Tibial nerve (tissue), 4 donors: ENCODE results near the gene CAMK2G.

ENCODE experiments used
- CTCF ChIP-seq, 5 experiments: fragments of 200-600 bp in 3 of 5; fragments of 450-650 bp in 2 of 5; sonication (generic) in 3 of 5; IDR thresholded peaks; one replicate each; pipeline ENCODE4 v1.5.1; 2016 to 2019; ENCODE audit warnings: antibody characterized with exemption in 5 of 5, mild to moderate bottlenecking in 3 of 5, moderate library complexity in 2 of 5
- EP300 ChIP-seq, 2 donors: sonication (generic); formaldehyde crosslinking; IDR thresholded peaks; one replicate each; pipeline ENCODE4 v1.6.1; 2017; ENCODE audit warnings: antibody characterized with exemption in 2 of 2, mild to moderate bottlenecking in 1 of 2

- no peak for TF ChIP-seq CTCF (IDR thresholded peaks at IDR 0.05)
- peak in 1 of 2 donors; percentile 0 for TF ChIP-seq EP300 (IDR thresholded peaks at IDR 0.05)
These were observed 752 bp upstream of the CAMK2G start for GRCh38 chr10:73875139-73875475.
